ENCODE measurements around the gene SYT2. TPM values are rescaled to one million over a fixed set of nuclear protein-coding genes. Genes with fewer than 3 reads are reported as not detected.

The SYT2 gene
- total and polyA plus RNA-seq, 10 of the 15 experiments (the other 5 are each of a cell fraction or from before 2014, with no cell fraction given), result not detected

- H4K20me1 ChIP-seq (ENCODE audit: control insufficient read depth, insufficient read depth), result no peaks in the 10 kb centered on the region
- H3K9ac ChIP-seq (ENCODE audit: control insufficient read depth, insufficient read depth, low read length), result no peak overlapping the region
- no peak overlapping the region for H2AFZ ChIP-seq (ENCODE audit: control insufficient read depth, low read depth, low read length)
- ATAC-seq, result no peak
- no peaks in the 10 kb centered on the region for H3K79me2 ChIP-seq (ENCODE audit: control insufficient read depth, insufficient read depth, low read length)
- in situ Hi-C loops (cut with MboI), result no loop called here
- no peak overlapping the region for H3K4me3 ChIP-seq
- ChIA-PET CTCF (no interaction called here), RAD21 (ENCODE audit: unreplicated experiment) (no interaction called here), POLR2A (no interaction called here), SMC1A (ENCODE audit: uncharacterized antibody, unreplicated experiment) (no interaction called here)
- H3K4me1 ChIP-seq (ENCODE audit: control insufficient read depth, insufficient read depth, low read length), result no peaks in the 10 kb centered on the region
- H3K27me3 ChIP-seq (replicated peaks in 1 of 2; ENCODE audit: control insufficient read depth in 2 of 2, insufficient read depth in 2 of 2, low read length in 1 of 2), result no peaks in the 10 kb centered on the region; a peak in 3 of 4 replicates
- intact Hi-C loops (cut with micrococcal nuclease; ENCODE audit: unreplicated experiment), result no loop called here
- no peaks in the 10 kb centered on the region for H3K9me3 ChIP-seq (replicated peaks; ENCODE audit: control insufficient read depth, insufficient read depth, low read length)
- TF ChIP-seq SREBF2 (IDR thresholded peaks at IDR 0.05; ENCODE audit: low read length) (no peak), BCLAF1 (IDR thresholded peaks at IDR 0.05) (no peak)
- DNase-seq (ENCODE audit: low read depth, low spot score), result no peak
- no peak overlapping the region for H3K27ac ChIP-seq (ENCODE audit: control insufficient read depth, insufficient read depth)
- FAIRE-seq, result no peak
- WGBS (ENCODE audit: insufficient coverage, insufficient replicate concordance, low lambda C conversion rate, missing lambda C conversion rate), result 78% methylated on average over 2 of the region's 2 CpGs
- no TSS peak for BruUV-seq (replicated peaks)
- no peaks in the 10 kb centered on the region for H3K36me3 ChIP-seq (ENCODE audit: control insufficient read depth in 2 of 2, insufficient read depth in 2 of 2, low read length in 1 of 2)
- H3K4me2 ChIP-seq (ENCODE audit: control insufficient read depth, insufficient read depth), result no peak overlapping the region
These were observed 106.8 kb downstream of the SYT2 start for GRCh38 chr1:202603435-202603834.

GRCh38 chr1:202600432-202601041 lies 109.7 kb downstream of the SYT2 start:
- Histone ChIP-seq H3K4me1 (ENCODE audit: control insufficient read depth, insufficient read depth, low read length) (peaks cover 3% of the 10 kb centered on the region), H3K4me2 (ENCODE audit: control insufficient read depth, insufficient read depth) (no peak overlapping the region), H3K36me3 (ENCODE audit: control insufficient read depth in 2 of 2, insufficient read depth in 2 of 2, low read length in 1 of 2) (no peaks in the 10 kb centered on the region), H2AFZ (ENCODE audit: control insufficient read depth, low read depth, low read length) (no peak overlapping the region), H3K27me3 (replicated peaks in 1 of 2; ENCODE audit: control insufficient read depth in 2 of 2, insufficient read depth in 2 of 2, low read length in 1 of 2) (no peaks in the 10 kb centered on the region; a peak in 3 of 4 replicates), H4K20me1 (ENCODE audit: control insufficient read depth, insufficient read depth) (no peaks in the 10 kb centered on the region), H3K79me2 (ENCODE audit: control insufficient read depth, insufficient read depth, low read length) (no peaks in the 10 kb centered on the region), H3K27ac (ENCODE audit: control insufficient read depth, insufficient read depth) (no peak overlapping the region), H3K4me3 (no peak overlapping the region), H3K9ac (ENCODE audit: control insufficient read depth, insufficient read depth, low read length) (no peak overlapping the region), H3K9me3 (replicated peaks; ENCODE audit: control insufficient read depth, insufficient read depth, low read length) (no peaks in the 10 kb centered on the region)
- 37% methylated on average over 10 of the region's 10 CpGs for WGBS (ENCODE audit: insufficient coverage, insufficient replicate concordance, low lambda C conversion rate, missing lambda C conversion rate)
- POLR2A ChIA-PET, result no interaction called here
- SMC1A ChIA-PET (ENCODE audit: uncharacterized antibody, unreplicated experiment), result interaction anchor here (0.8 to 4.0 kb wide), 9 partner anchors 13 to 119 kb away, joined by 3 to 12 read pairs (median 5); no protein-coding TSS in a partner anchor
- CTCF ChIA-PET, result interaction anchor here (0.6 to 2.6 kb wide), 24 partner anchors 13 to 271 kb away, joined by 3 to 18 read pairs (median 4); partner anchors contain the start of genes PPP1R12B and UBE2T
- peak; percentile 12; the same call in 2 of the 3 replicates for ATAC-seq
- FAIRE-seq, result no peak
- BruUV-seq (replicated peaks), result no TSS peak
- no peak for DNase-seq (ENCODE audit: low read depth, low spot score)
- in situ Hi-C loops (cut with MboI), result no loop called here
- intact Hi-C loops (cut with micrococcal nuclease; ENCODE audit: unreplicated experiment), result loop anchor here (2.0 kb wide), 2 partner anchors 100 to 118 kb away; no protein-coding TSS in a partner anchor
- RAD21 ChIA-PET (ENCODE audit: unreplicated experiment), result interaction anchor here (0.6 to 1.5 kb wide), 10 partner anchors 15 to 256 kb away, joined by 3 to 12 read pairs (median 3); no protein-coding TSS in a partner anchor
- no peak for TF ChIP-seq TCF12 (IDR thresholded peaks at IDR 0.05; ENCODE audit: low read depth, low read length)
- TF ChIP-seq E4F1 (IDR thresholded peaks at IDR 0.05; ENCODE audit: borderline replicate concordance, partially characterized antibody), result no peak
- no peak for TF ChIP-seq ZNF274 (IDR thresholded peaks at IDR 0.05; ENCODE audit: insufficient read depth, insufficient read length)
- no peak for TF ChIP-seq PRDM15 (CRISPR knock-in tag; IDR thresholded peaks at IDR 0.05)
- no peak for TF ChIP-seq YY1 (IDR thresholded peaks at IDR 0.05; ENCODE audit: low read depth, low read length)
